ENCODE results near the gene FPGS. TPM values are rescaled to one million over a fixed set of nuclear protein-coding genes. Genes with fewer than 3 reads are reported as not detected.

Gene FPGS
- total RNA-seq, 1 experiment from 2014 or later: 70.6 TPM

- no peak overlapping the region for H3K4me3 ChIP-seq (replicated peaks in 1 of 2; ENCODE audit: low read depth in 1 of 2, low read length in 2 of 2)
- peaks cover 6 to 7% of the 10 kb centered on the region in 2 experiments; a peak in 3 of 4 replicates for H3K4me1 ChIP-seq (ENCODE audit: control insufficient read depth in 1 of 2, insufficient read depth in 2 of 2, low read length in 2 of 2)
- no peak overlapping the region for H3K9ac ChIP-seq (ENCODE audit: low read length)
- no peak overlapping the region for H2AFZ ChIP-seq (ENCODE audit: low read depth, low read length, poor library complexity, severe bottlenecking)
- H3K4me2 ChIP-seq (ENCODE audit: low read length): no peak overlapping the region
- BruUV-seq (replicated peaks): no TSS peak
- no peaks in the 10 kb centered on the region for H3K79me2 ChIP-seq (ENCODE audit: insufficient read depth, low read length)
- TF ChIP-seq EZH2 (IDR thresholded peaks at IDR 0.05): no peak
- no peak for TF ChIP-seq YY1 (IDR thresholded peaks at IDR 0.05; ENCODE audit: extremely low read depth, insufficient replicate concordance, low read depth, low read length)
- TF ChIP-seq POLR2A (IDR thresholded peaks at IDR 0.05; ENCODE audit: borderline replicate concordance, extremely low read depth, insufficient read depth, insufficient read length): no peak
- no peak for TF ChIP-seq POLR2AphosphoS5 (IDR thresholded peaks at IDR 0.05; ENCODE audit: low read depth, low read length)
- no peak for TF ChIP-seq CTCF (IDR thresholded peaks at IDR 0.05 in 2 of 3, conservative IDR thresholded peaks at IDR 0.05 in 1 of 3; ENCODE audit: borderline replicate concordance in 1 of 3, insufficient read depth in 1 of 3, low read depth in 2 of 3, low read length in 2 of 3)
- no peak for TF ChIP-seq ATF3 (IDR thresholded peaks at IDR 0.05)
- no peak for TF ChIP-seq SIN3A (IDR thresholded peaks at IDR 0.05; ENCODE audit: low read depth)
- no peak for TF ChIP-seq REST (IDR thresholded peaks at IDR 0.05; ENCODE audit: low read depth)
- no peak for TF ChIP-seq EZH2phosphoT487 (IDR thresholded peaks at IDR 0.05; ENCODE audit: borderline replicate concordance)
- TF ChIP-seq ZBTB33 (IDR thresholded peaks at IDR 0.05; ENCODE audit: extremely low read depth, insufficient replicate concordance, low read length): no peak
- POLR2A ChIA-PET: no interaction called here
- H3K27me3 ChIP-seq (ENCODE audit: insufficient read depth, low read length): no peaks in the 10 kb centered on the region
- CTCF ChIA-PET: interaction anchor here (0.6 to 0.9 kb wide), 2 partner anchors 8 to 41 kb away, joined by 3 read pairs; partner anchors contain the start of gene TOR2A
- intact Hi-C loops (cut with micrococcal nuclease): no loop called here
- DNase-seq (ENCODE audit: low read depth, low spot score): no peak
- H3K36me3 ChIP-seq (ENCODE audit: control insufficient read depth in 1 of 2, insufficient read depth in 2 of 2, low read length in 2 of 2): no peaks in the 10 kb centered on the region
- H4K20me1 ChIP-seq (ENCODE audit: insufficient read depth): no peaks in the 10 kb centered on the region
- ATAC-seq: no peak
- H3K9me3 ChIP-seq (ENCODE audit: control insufficient read depth in 1 of 2, insufficient read depth in 1 of 2, low read depth in 1 of 2, low read length in 2 of 2): no peaks in the 10 kb centered on the region
- RAD21 ChIA-PET (ENCODE audit: low non-redundant PET in 1 of 2, low total read pairs in 2 of 2, uncharacterized antibody in 2 of 2, unreplicated experiment in 2 of 2): no interaction called here
- no peaks in the 10 kb centered on the region for H3K9me2 ChIP-seq (ENCODE audit: insufficient read depth)
- H3K27ac ChIP-seq (ENCODE audit: low read depth, low read length): no peak overlapping the region
Observed at GRCh38 chr9:127776195-127776923, 26.3 kb upstream of the FPGS start.
